OCI-M2 (cell line): ENCODE data around the gene MCC.

Source experiments
- DNase-seq: peaks from one replicate; lab custom pipeline; 2025; ENCODE audit not compliant: unreplicated experiment; lab: John Stamatoyannopoulos, UW

The MCC gene

GRCh38 chr5:113042491-113043243, 445.6 kb downstream of the MCC start:
- DNase-seq = no peak

DNA sequence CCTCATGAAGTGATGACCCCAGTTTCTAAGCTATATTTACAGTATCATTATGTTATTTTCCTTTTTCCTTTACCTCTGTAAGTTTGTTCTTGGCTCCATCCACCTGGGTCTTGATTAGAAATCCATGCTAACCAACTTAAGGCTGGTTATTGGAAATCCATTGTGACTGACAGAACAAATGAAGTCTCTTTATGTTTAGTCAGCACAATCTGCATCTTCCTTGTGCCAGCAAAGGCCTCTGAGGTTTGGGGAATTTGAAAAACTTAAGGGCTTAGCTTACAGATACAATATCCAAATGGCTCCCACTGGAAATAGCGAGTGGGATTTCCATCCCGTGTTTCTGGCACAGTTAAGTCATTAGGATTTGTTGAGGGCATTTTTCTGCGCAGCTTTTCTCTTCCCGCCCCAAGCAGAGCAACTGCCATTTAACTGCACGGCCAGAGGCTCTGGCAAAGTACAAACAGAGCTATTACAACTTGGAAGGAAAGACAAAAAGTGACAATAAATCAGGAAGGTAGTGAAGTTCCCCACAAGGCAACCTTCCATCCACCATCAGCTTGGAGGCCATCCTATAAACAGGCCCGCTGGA, 447.5 kb downstream of the MCC start:
- DNase-seq = no peak

- DNase-seq = no peak
Observed at GRCh38 chr5:113039934-113040285, 448.3 kb downstream of the MCC start.

DNA sequence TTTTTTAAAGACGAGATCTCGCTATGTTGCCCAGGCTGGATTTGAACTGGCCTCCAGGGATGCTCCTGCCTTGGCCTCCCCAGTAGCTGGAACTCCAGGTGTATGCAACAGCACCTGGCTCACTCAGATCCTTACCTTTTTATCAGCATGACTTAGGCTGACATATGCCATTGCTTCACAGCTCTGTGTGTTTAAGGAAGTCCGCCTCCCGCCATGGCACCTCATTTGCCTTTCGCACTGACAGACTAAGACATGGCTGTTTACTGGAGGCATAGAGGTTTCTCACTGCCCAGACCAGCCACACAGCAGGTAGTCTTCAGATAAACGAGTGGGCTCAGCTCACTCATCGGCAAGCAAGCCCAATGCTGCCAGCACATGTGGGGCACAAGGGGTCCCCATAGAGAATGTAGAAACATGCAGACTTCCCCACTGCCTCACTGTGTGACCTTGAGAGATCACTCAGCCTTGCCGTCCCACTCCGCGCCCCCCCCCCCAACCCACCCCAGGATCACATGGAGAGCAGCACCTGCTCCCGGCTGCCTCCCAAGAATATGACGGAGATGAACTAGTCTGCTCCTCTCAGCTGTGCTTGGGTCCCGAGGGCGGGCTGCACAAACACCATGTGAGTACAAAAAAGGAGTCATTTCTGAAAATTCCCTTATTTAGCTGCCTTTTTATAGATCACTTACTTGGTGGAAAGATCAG, 448.9 kb downstream of the MCC start:
- DNase-seq = no peak

- no peak for DNase-seq
Observed at GRCh38 chr5:113038714-113039113, 449.5 kb downstream of the MCC start.

DNA sequence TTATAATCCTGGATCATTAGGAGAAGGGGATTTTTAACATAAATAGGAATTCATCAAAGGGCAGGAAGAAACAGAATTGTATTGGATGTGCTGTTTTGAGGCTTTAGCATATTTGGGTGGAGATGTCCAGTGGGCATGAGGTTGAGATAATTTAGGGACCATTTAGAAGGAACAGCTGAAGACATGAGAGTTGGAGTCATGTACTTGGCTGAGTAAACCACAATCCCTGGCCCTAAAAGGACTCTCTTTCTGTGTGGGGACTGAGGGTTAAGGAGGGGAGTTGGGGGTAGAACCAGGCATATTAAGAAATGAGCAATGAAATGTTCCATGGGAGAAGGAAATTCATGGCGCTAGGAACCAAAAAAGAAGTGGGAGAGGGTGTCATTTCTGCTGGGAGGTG, 450.1 kb downstream of the MCC start:
- DNase-seq = no peak

GRCh38 chr5:113036826-113037225, 451.4 kb downstream of the MCC start:
- no peak for DNase-seq

- no peak for DNase-seq
Observed at GRCh38 chr5:113036321-113036720, 451.9 kb downstream of the MCC start.

DNA sequence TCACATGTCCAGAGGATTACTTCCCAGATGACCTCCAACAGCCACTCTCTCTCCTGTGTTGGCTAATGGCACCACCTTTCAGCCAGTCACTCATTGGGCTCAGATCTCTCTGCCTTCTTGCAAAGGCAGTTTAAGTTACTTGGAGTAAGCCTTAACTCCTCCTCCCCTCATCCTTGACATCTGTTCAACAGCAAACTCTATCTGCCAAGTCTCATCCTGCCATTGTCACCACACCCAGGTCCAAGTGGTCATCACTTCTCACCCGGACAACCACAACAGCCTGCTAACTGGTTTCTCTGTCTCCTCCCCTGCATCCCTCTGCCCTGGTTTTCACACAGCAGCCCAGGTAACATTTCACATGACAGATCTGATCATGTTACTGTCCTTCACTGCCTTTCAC, 453.2 kb downstream of the MCC start:
- no peak for DNase-seq

GRCh38 chr5:113034182-113034773, 454.0 kb downstream of the MCC start:
- DNase-seq = no peak

DNA sequence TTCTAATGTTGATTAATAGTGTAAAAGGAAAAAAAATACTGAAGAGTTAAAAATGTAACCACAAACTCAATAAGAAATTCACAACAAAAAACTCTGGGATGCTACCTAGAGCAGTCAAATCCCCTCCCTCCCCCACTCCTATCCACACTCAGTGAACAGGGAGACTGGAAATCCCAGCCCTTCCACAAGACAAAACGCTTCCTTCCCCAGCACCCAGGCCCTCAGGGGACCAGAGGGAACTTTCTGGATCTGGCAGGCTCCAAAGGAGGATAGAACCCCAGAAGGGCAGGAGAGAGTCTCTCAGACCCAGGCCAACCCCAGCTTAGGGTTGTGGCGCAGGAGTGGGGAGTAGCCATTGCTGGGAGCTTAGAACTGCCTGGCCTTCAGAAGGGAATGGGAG, 456.7 kb downstream of the MCC start:
- no peak for DNase-seq

GRCh38 chr5:113031104-113031503, 457.1 kb downstream of the MCC start:
- DNase-seq = no peak

GRCh38 chr5:113029614-113030013, 458.6 kb downstream of the MCC start:
- no peak for DNase-seq

GRCh38 chr5:113027431-113027830, 460.8 kb downstream of the MCC start:
- DNase-seq = no peak

- no peak for DNase-seq
Observed at GRCh38 chr5:113027015-113027414, 461.2 kb downstream of the MCC start.

DNA sequence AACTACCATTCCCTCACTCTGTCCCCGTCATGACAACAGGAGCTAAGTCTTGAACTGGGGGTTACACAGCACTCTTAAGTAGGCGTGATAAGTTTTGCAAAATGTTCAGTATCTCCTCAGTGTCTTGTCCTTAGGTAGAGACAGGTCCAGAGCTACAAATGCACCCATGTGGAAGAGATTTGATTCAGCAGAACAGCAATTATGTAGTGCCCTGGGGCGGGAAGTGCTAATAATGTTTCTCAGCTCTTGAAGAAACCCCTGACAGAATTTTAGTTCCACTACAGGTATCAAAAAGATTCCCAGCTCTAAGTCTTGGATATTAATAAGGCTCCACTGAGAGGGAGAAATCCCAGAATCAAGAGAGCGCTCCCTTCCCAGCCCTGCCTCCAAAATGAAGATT, 462.0 kb downstream of the MCC start:
- no peak for DNase-seq

GRCh38 chr5:113025596-113025995, 462.7 kb downstream of the MCC start:
- DNase-seq = no peak

DNA sequence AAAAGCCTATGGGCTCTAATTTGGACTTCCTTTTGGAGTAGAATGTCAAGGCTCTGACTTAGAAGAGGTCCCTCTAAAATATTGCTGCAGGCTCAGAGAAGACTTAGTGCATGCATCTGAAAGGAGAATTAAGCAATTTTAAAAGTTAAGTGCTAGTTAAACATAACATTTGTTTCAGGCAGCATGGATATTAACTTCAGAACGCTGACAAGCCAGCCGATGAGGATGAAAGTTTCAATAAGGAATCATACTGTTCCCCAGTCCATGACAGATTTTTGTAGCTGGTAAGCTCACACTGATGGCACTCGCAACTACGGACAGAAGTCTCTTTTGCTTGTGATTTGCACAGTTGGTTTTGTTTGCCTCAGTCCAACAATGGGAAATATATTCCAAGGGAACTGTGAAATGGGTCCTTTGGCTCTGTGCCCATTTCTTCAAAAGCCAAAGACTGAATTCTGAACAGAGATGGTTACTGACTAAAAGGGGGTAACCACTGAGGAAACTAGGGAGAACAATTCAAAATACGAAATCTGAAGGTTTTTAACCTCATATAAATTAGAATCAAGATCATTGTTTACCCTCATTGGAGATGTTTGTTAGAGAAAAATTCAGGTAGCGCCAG, 464.1 kb downstream of the MCC start:
- DNase-seq = no peak

GRCh38 chr5:113022661-113023060, 465.6 kb downstream of the MCC start:
- no peak for DNase-seq

DNA sequence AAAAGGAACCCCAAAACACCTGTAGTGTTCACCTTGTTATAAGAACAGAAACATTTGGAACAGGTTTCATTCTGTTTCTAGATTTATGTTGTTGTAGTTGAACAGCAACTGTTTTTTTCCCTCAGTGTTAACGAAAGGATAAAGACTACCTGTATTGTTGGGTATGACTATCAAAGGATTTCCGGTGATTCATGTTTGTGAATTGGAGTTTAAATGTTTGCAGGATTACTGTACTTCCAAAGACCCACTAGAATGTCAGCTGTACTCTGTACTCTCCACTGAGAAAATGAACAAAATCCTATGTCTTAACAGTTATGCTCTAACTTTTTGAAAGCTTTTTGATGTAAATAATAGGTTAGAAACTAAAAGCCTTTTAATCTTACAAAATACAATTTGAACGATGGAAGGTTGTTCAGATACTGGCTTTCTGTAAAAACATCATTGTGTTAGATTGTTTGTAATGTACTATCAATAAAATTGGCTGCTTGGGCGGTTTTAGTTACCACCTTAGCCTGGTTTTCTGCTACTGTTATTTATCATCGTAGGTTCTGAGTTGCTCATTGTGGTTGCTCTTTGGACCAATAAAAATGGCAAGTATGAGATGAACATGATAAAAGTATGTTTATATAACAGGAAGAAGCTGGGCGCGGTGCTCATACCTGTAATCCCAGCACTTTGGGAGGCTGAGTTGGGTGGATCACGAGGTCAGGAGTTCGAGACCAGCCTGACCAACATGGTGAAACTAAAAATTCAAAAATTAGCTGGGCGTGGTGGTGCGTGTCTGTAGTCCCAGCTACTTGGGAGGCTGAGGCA, 467.6 kb downstream of the MCC start:
- DNase-seq = no peak
